GM18498 (cell line): ENCODE data around the gene SH3RF1.
A peak's percentile ranks its signal among the peaks of the same experiment; 100 is the strongest.

Experiments used
- ATAC-seq: cut with Tn5 transposase; IDR thresholded peaks from one replicate; pipeline ENCODE4 v1.9.1; 2021; ENCODE audit warnings: mild to moderate bottlenecking, moderate library complexity; ENCODE audit not compliant: unreplicated experiment

Gene SH3RF1

DNA sequence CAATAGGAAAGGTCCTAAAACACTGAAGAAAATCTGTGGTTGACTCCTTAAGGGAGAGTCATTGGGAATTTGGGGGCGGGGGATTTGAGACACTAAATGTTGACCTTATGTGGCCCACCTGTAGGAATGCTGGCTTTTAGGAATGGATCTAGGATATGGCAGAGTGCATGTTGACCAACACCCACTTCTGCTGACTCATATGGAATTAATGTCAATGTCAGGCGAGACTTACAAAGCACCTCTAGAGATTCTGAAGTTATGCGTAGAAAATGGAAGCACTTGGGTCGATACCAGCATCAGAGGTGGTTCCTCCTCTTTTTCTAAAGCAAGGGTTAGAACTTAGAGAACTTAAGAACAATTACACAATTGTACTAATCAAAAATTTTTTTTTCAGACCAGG is 160.1 kb downstream of the SH3RF1 start:
- no peak for ATAC-seq

- no peak for ATAC-seq
These were observed 161.6 kb downstream of the SH3RF1 start for GRCh38 chr4:169109035-169109675.

- ATAC-seq, result no peak
These were observed 162.5 kb downstream of the SH3RF1 start for GRCh38 chr4:169108303-169108702.

DNA sequence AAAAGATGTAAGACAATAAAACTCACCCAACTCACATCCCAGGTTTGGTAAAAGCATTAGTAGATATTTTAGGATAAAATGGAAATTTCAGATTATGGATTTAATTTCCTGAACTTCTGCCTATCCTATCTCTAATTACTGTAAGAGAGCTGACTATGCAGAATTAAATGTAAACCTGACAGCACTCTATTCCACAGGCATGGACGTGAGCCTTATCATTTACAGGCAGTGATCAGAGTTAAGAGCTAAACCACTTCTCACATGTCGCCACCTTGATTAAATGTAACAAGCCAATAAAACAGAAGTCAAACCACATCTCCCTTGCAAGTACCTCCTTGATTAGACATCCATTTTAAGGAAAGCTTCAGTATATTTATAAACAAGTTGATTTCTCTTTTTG is 163.2 kb downstream of the SH3RF1 start:
- no peak for ATAC-seq

- ATAC-seq, result no peak
These were observed 164.0 kb downstream of the SH3RF1 start for GRCh38 chr4:169106696-169107229.

- ATAC-seq, result no peak
These were observed 165.1 kb downstream of the SH3RF1 start for GRCh38 chr4:169105620-169106019.

- ATAC-seq, result no peak
These were observed 166.8 kb downstream of the SH3RF1 start for GRCh38 chr4:169103966-169104412.

GRCh38 chr4:169102026-169102425 is 168.7 kb downstream of the SH3RF1 start:
- ATAC-seq, result no peak

DNA sequence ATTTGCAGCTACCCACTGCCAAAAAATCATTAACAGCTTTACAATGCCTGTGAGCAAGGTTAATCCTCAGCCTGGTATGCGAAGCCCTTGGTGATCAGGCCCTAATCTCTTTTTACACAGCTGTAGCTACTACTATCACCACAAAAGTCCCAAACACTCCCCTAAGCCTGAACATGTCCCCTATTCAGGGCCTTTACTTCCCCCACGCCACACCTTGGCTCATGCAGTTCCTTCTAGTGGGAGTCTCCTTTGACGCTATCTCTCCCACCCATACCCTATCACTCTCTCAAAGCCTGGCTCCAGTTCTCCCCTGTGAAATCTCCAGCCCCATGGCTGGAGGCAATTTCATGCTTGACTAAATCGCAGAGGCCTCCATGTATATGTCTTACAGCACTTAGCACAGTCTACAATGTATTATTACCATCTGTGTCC is 170.1 kb downstream of the SH3RF1 start:
- no peak for ATAC-seq

GRCh38 chr4:169099771-169100180 is 171.0 kb downstream of the SH3RF1 start:
- ATAC-seq, result peak; percentile 42

- ATAC-seq, result peak; percentile 6
These were observed 171.6 kb downstream of the SH3RF1 start for GRCh38 chr4:169098969-169099690.

- ATAC-seq, result peak; percentile 44
These were observed 172.2 kb downstream of the SH3RF1 start for GRCh38 chr4:169098532-169098931.

DNA sequence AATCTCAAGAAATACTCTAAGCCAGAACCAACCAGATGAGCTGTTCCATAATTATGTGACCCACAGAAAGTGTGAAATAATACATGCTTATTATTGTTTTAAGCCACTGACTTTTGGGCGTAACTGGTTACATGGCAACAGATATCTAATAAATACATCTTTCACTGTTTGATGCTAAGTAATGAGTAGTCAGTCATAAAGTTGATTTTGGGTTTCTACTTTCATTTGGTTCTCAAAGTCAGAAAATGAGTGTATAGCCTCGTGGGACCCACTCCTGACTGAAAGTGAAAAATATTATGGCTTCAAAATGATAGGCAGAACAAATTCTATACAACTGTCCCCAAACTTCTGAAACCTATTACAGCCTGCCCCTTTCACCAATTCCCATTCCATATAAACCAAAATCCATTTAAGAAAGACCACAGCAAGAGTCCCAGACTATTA is 172.7 kb downstream of the SH3RF1 start:
- peak; percentile 56 for ATAC-seq

GRCh38 chr4:169096221-169096620 is 174.5 kb downstream of the SH3RF1 start:
- ATAC-seq, result no peak

- ATAC-seq, result no peak
These were observed 176.0 kb downstream of the SH3RF1 start for GRCh38 chr4:169094656-169095231.

DNA sequence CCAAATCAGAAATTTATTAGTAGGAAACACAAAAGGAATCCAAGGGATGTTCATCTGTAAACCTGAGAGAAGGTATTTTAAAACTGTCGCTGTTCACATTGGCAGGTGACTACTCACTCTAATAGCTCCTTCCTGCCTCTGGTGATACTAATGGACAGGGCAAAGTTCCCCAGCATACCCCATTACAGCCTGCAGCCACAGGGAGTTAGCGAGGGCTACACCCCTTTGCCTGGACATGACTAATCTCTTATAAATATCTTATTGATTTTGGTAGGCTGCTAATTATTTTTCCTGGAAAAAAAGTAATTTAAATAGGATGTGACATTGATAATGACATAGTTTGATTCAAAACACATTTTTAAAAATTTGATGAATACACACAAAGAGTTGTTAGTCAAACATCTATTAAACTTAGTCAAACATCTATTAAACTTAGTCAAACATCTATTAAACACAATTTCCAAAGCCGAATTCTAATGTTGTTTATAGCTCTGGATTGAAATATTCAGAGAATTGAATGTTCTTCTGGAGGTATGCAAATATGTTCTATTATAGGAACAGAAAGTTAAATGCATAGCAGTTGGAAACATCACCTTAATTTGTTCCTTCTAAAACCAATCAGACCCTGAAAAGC is 177.8 kb downstream of the SH3RF1 start:
- no peak for ATAC-seq

DNA sequence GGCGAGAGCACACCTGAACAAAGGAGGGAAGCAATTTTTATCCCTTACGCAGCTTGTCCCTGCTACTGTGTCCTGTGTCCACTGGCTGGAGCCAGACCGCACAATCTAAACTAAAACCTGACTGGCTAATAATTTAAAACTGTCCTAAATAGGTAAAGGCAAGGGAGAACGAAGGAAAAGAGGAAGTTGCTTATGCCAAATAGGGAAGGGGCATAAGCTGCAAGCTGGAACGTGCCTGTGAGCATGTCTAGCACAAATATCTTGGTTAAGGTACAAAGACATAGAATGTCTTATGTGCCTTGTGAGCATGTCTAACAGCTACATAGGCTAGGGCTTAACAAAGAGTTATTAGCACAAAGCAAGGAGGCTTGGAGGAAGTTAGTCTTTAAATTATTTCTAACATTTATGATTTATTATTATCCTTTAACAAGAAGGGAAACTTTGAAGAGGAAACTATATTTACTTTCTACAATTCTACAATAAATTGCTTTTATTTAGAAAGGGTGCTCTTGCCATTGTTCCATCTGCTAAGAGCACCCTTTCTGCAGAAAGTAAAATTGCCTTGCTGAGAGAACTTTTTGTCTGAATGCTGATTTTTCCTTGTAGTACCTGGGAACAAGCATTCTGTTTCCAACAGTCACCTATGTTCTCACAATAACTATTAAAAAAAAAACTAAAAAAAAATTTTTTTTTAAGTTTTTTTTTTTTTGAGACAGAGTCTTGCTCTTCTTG is 180.1 kb downstream of the SH3RF1 start:
- ATAC-seq, result no peak

- no peak for ATAC-seq
These were observed 181.8 kb downstream of the SH3RF1 start for GRCh38 chr4:169089004-169089403.

- no peak for ATAC-seq
These were observed 185.8 kb downstream of the SH3RF1 start for GRCh38 chr4:169084954-169085353.

DNA sequence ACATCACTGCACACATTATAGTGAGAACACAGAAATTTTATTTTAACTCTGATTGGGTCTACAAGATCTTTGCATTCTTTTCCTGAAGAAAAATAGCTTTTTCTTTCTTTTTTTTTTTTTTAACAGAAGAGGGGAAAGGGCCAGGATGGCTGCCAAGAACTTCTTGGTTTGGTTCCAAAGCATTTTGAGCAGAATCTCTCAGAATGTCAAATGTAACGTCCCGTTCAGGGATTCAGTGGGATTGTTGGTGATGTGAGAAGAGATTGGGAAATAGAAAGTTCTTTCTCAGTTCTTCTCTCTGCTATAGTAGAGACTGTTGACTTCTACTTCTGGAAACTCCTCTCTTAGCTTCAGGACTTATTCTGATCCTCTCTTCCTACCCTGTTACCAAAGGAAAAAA is 189.8 kb downstream of the SH3RF1 start:
- peak; percentile 4 for ATAC-seq
